SK-N-SH (cell line): ENCODE data around the gene F2.

Source experiments
- CTCF ChIP-seq: fragments of 200-600 bp; sonication (generic); IDR thresholded peaks from 2 replicates; pipeline ENCODE4 v1.6.1; 2017; ENCODE audit warnings: antibody characterized with exemption, mild to moderate bottlenecking, moderate library complexity
- EP300 ChIP-seq, 2 experiments: IDR thresholded peaks; 2 replicates each; pipeline versions ENCODE4 v1.4.0 to v1.6.1; 2012; ENCODE audit warnings: borderline replicate concordance in 1 of 2, low read depth in 1 of 2, low read length in 1 of 2
- EZH2phosphoT487 ChIP-seq: fragments of 200-600 bp; sonication (generic); IDR thresholded peaks from 2 replicates; pipeline ENCODE4 v1.6.1; 2017; ENCODE audit warnings: low read depth, mixed run types, mild to moderate bottlenecking, antibody characterized with exemption, moderate library complexity, borderline replicate concordance
- FOSL2 ChIP-seq: IDR thresholded peaks from 2 replicates; pipeline ENCODE4 v1.4.0; 2012; ENCODE audit warnings: low read depth, mild to moderate bottlenecking, moderate library complexity, borderline replicate concordance
- GATA2 ChIP-seq: sonication (generic); formaldehyde crosslinking; IDR thresholded peaks from 2 replicates; pipeline ENCODE4 v1.5.0; 2020; ENCODE audit warnings: mild to moderate bottlenecking, missing genetic modification reagents
- IRF3 ChIP-seq: fragments of 150-350 bp; IDR thresholded peaks from 2 replicates; pipeline ENCODE4 v1.6.1; 2016; ENCODE audit warnings: mild to moderate bottlenecking, low read depth, low read length
- POLR2AphosphoS5 ChIP-seq: IDR thresholded peaks from 2 replicates; pipeline ENCODE4 v1.6.1; 2012; ENCODE audit warnings: low read depth, low read length
- RAD21 ChIP-seq: IDR thresholded peaks from 2 replicates; pipeline ENCODE4 v1.6.1; 2012; ENCODE audit warnings: mild to moderate bottlenecking, low read length
- RCOR1 ChIP-seq: fragments of 150-350 bp; IDR thresholded peaks from 2 replicates; pipeline ENCODE4 v1.6.1; 2017; ENCODE audit warnings: antibody characterized with exemption, low read length
- REST ChIP-seq: IDR thresholded peaks from 2 replicates; pipeline ENCODE4 v1.6.1; 2012; ENCODE audit warnings: mild to moderate bottlenecking, low read depth, low read length, moderate library complexity
- RFX5 ChIP-seq: IDR thresholded peaks from 2 replicates; pipeline ENCODE4 v1.6.1; 2012; ENCODE audit warnings: mild to moderate bottlenecking, improper control_type of control experiment, low read length
- RXRA ChIP-seq: IDR thresholded peaks from 2 replicates; pipeline ENCODE4 v1.4.0; 2012; ENCODE audit warnings: low read depth, mild to moderate bottlenecking, borderline replicate concordance
- SIN3A ChIP-seq: IDR thresholded peaks from 2 replicates; pipeline ENCODE4 v1.6.1; 2012; ENCODE audit warnings: low read depth, mild to moderate bottlenecking, low read length, moderate library complexity, borderline replicate concordance

- TF ChIP-seq RAD21, result no peak
- TF ChIP-seq CTCF, result no peak
- TF ChIP-seq RCOR1, result no peak
- no peak for TF ChIP-seq POLR2AphosphoS5
- TF ChIP-seq EP300 (IDR thresholded peaks at IDR 0.05; ENCODE audit: borderline replicate concordance in 1 of 2, low read depth in 1 of 2, low read length in 1 of 2), result no peak
- no peak for TF ChIP-seq EZH2phosphoT487
- no peak for TF ChIP-seq RFX5
- no peak for TF ChIP-seq SIN3A
- TF ChIP-seq GATA2, result no peak
- TF ChIP-seq REST, result no peak
- TF ChIP-seq IRF3, result no peak
- TF ChIP-seq FOSL2, result no peak
- TF ChIP-seq RXRA, result no peak
Measured at GRCh38 chr11:46695345-46696211, 23.4 kb upstream of the F2 start.
